Neural progenitor cell (in vitro differentiated cells): Measurements from ENCODE around the gene NUBP2. TPM values are rescaled to one million over a fixed set of nuclear protein-coding genes. Genes with fewer than 3 reads are reported as not detected.

Experiments
- DNase-seq: peaks from one replicate; pipeline ENCODE4 v3.0.0-alpha.2; 2016; ENCODE audit warnings: low spot score
- H2AFZ ChIP-seq: fragments of 200-600 bp; sonication (generic); replicated peaks from 2 replicates; pipeline ENCODE4 v1.6.1; 2016; ENCODE audit warnings: antibody characterized with exemption
- H3F3A ChIP-seq: fragments of 200-600 bp; sonication (generic); 2 replicates; pipeline ENCODE4 v1.6.1; 2016; ENCODE audit warnings: antibody characterized with exemption, low read depth
- H3K27ac ChIP-seq: fragments of 200-600 bp; sonication (generic); 2 replicates; pipeline ENCODE4 v1.5.1; 2016; ENCODE audit warnings: mild to moderate bottlenecking
- H3K27me3 ChIP-seq: fragments of 200-600 bp; sonication (generic); 2 replicates; pipeline ENCODE4 v1.6.1; 2016; ENCODE audit warnings: mild to moderate bottlenecking, moderate library complexity
- H3K36me3 ChIP-seq: fragments of 200-600 bp; sonication (generic); 2 replicates; pipeline ENCODE4 v1.5.1; 2016
- H3K4me1 ChIP-seq: fragments of 200-600 bp; sonication (generic); 2 replicates; pipeline ENCODE4 v1.6.1; 2016; ENCODE audit warnings: mixed run types
- H3K4me2 ChIP-seq: fragments of 200-600 bp; sonication (generic); 2 replicates; pipeline ENCODE4 v1.6.1; 2016
- H3K4me3 ChIP-seq: fragments of 200-600 bp; sonication (generic); 2 replicates; pipeline ENCODE4 v1.5.1; 2016
- H3K79me2 ChIP-seq: fragments of 200-600 bp; sonication (generic); 2 replicates; pipeline ENCODE4 v1.6.1; 2016; ENCODE audit warnings: low read depth
- H3K9ac ChIP-seq: fragments of 200-600 bp; sonication (generic); 2 replicates; pipeline ENCODE4 v1.6.1; 2016
- H3K9me3 ChIP-seq: fragments of 200-600 bp; sonication (generic); 2 replicates; pipeline ENCODE4 v1.5.1; 2016; ENCODE audit warnings: low read depth
- H4K20me1 ChIP-seq: fragments of 200-600 bp; sonication (generic); 2 replicates; pipeline ENCODE4 v1.6.1; 2016; ENCODE audit warnings: low read depth
- H3K27ac Mint-ChIP-seq: 3 replicates; pipeline ENCODE4 v1.8.0; 2021; ENCODE audit warnings: mixed read lengths
- H3K27me3 Mint-ChIP-seq: 2 replicates; pipeline ENCODE4 v1.8.0; 2022; ENCODE audit warnings: low read depth, mild to moderate bottlenecking, inconsistent platforms, moderate library complexity, mixed read lengths; ENCODE audit not compliant: insufficient read depth
- H3K36me3 Mint-ChIP-seq: 3 replicates; pipeline ENCODE4 v1.8.0; 2021; ENCODE audit warnings: mixed read lengths
- H3K4me1 Mint-ChIP-seq: 3 replicates; pipeline ENCODE4 v1.8.0; 2021; ENCODE audit warnings: mixed read lengths
- H3K4me3 Mint-ChIP-seq: 3 replicates; pipeline ENCODE4 v1.8.0; 2021; ENCODE audit warnings: mild to moderate bottlenecking, moderate library complexity, mixed read lengths
- H3K9me3 Mint-ChIP-seq: 3 replicates; pipeline ENCODE4 v1.8.0; 2020; ENCODE audit warnings: mixed read lengths
- CTCF ChIP-seq: fragments of 200-600 bp; sonication (generic); IDR thresholded peaks from 2 replicates; pipeline ENCODE4 v1.5.1; 2017; ENCODE audit warnings: antibody characterized with exemption, mild to moderate bottlenecking
- EZH2 ChIP-seq: fragments of 200-600 bp; sonication (generic); IDR thresholded peaks from 2 replicates; pipeline ENCODE4 v1.6.1; 2017; ENCODE audit warnings: antibody characterized with exemption, mild to moderate bottlenecking, moderate library complexity
- EZH2phosphoT487 ChIP-seq: fragments of 200-600 bp; sonication (generic); IDR thresholded peaks from 2 replicates; pipeline ENCODE4 v1.6.1; 2017; ENCODE audit warnings: antibody characterized with exemption
- total RNA-seq: library from RNA; depleted of rRNA; stranded (reverse); fragments of >200 nt; gene quantifications from 2 replicates; pipeline ENCODE4 v1.2.3, GENCODE V29; 2015; ENCODE audit warnings: low replicate concordance

NUBP2 gene
- total RNA-seq, 1 donor from 2014 or later, result 22.8 TPM

GRCh38 chr16:1767116-1767994 lies 15.4 kb upstream of the NUBP2 start:
- H3K27ac Mint-ChIP-seq, result no peak overlapping the region
- Histone ChIP-seq H4K20me1 (peaks cover 43% of the 10 kb centered on the region), H3K27ac (no peak overlapping the region), H3K27me3 (no peaks in the 10 kb centered on the region), H3K4me1 (no peaks in the 10 kb centered on the region), H3K4me2 (no peak overlapping the region), H3K9me3 (no peaks in the 10 kb centered on the region), H3K79me2 (peaks cover 6% of the 10 kb centered on the region), H3F3A (peaks cover 15% of the 10 kb centered on the region), H3K4me3 (no peak overlapping the region), H3K9ac (no peak overlapping the region), H3K36me3 (no peaks in the 10 kb centered on the region), H2AFZ (no peak overlapping the region)
- no peak for DNase-seq
- peaks cover 7% of the 10 kb centered on the region for H3K4me1 Mint-ChIP-seq
- peaks cover 7% of the 10 kb centered on the region for H3K27me3 Mint-ChIP-seq
- no peak overlapping the region for H3K4me3 Mint-ChIP-seq
- no peak for TF ChIP-seq EZH2phosphoT487
- H3K36me3 Mint-ChIP-seq, result peaks cover 3% of the 10 kb centered on the region
- no peaks in the 10 kb centered on the region for H3K9me3 Mint-ChIP-seq

GRCh38 chr16:1768061-1768766 lies 14.5 kb upstream of the NUBP2 start:
- peaks cover 11% of the 10 kb centered on the region for H3K79me2 ChIP-seq
- Mint-ChIP-seq H3K27ac (no peak overlapping the region), H3K27me3 (peaks cover 7% of the 10 kb centered on the region), H3K36me3 (peaks cover 3% of the 10 kb centered on the region), H3K4me1 (peaks cover 7% of the 10 kb centered on the region), H3K4me3 (no peak overlapping the region), H3K9me3 (no peaks in the 10 kb centered on the region)
- no peak for TF ChIP-seq EZH2phosphoT487
- no peaks in the 10 kb centered on the region for H3K4me1 ChIP-seq
- no peak overlapping the region for H2AFZ ChIP-seq
- H3K9me3 ChIP-seq, result no peaks in the 10 kb centered on the region
- no peak overlapping the region for H3K4me2 ChIP-seq
- no peak overlapping the region for H3K9ac ChIP-seq
- no peak for DNase-seq
- H3K36me3 ChIP-seq, result no peaks in the 10 kb centered on the region
- H3K27ac ChIP-seq, result no peak overlapping the region
- no peaks in the 10 kb centered on the region for H3K27me3 ChIP-seq
- peaks cover 41% of the 10 kb centered on the region for H4K20me1 ChIP-seq
- H3K4me3 ChIP-seq, result no peak overlapping the region
- peaks cover 11% of the 10 kb centered on the region for H3F3A ChIP-seq

- H3K4me1 ChIP-seq, result no peaks in the 10 kb centered on the region
- Mint-ChIP-seq H3K36me3 (peaks cover 3% of the 10 kb centered on the region), H3K4me1 (peaks cover 9% of the 10 kb centered on the region), H3K4me3 (no peak overlapping the region), H3K9me3 (no peaks in the 10 kb centered on the region), H3K27me3 (peaks cover 7% of the 10 kb centered on the region), H3K27ac (no peak overlapping the region)
- peaks cover 7% of the 10 kb centered on the region for H3F3A ChIP-seq
- H3K4me2 ChIP-seq, result no peak overlapping the region
- no peaks in the 10 kb centered on the region for H3K36me3 ChIP-seq
- H3K9ac ChIP-seq, result no peak overlapping the region
- peaks cover 38% of the 10 kb centered on the region for H4K20me1 ChIP-seq
- H2AFZ ChIP-seq, result no peak overlapping the region
- no peaks in the 10 kb centered on the region for H3K9me3 ChIP-seq
- no peak overlapping the region for H3K4me3 ChIP-seq
- H3K79me2 ChIP-seq, result peaks cover 13% of the 10 kb centered on the region
- TF ChIP-seq CTCF (no peak), EZH2phosphoT487 (no peak), EZH2 (no peak)
- H3K27me3 ChIP-seq, result no peaks in the 10 kb centered on the region
- no peak for DNase-seq
- H3K27ac ChIP-seq, result no peak overlapping the region
Observed at GRCh38 chr16:1768767-1769401, 13.9 kb upstream of the NUBP2 start.
